ENCODE results near the gene TMUB1. TPM values are rescaled to one million over a fixed set of nuclear protein-coding genes. Genes with fewer than 3 reads are reported as not detected.
A peak's percentile ranks its signal among the peaks of the same experiment; 100 is the strongest.

TMUB1 gene
- total and polyA plus RNA-seq, 11 donors = 21.8 to 82.6 (median 37.9) TPM

- Histone ChIP-seq H3K27me3 (no peaks in the 10 kb centered on the region), H3K4me3 (no peak overlapping the region), H3K4me1 (peaks cover 0 to 32% (median 9%) of the 10 kb centered on the region in 12 donors), H3K9me3 (no peaks in the 10 kb centered on the region), H3K27ac (no peak overlapping the region), H3K36me3 (peaks cover 0 to 76% (median 47%) of the 10 kb centered on the region in 9 donors)
- WGBS, 4 donors = 88 to 92% (median 90%) methylated on average over 50 of the region's 50 CpGs
- TF ChIP-seq, protein P1, sequence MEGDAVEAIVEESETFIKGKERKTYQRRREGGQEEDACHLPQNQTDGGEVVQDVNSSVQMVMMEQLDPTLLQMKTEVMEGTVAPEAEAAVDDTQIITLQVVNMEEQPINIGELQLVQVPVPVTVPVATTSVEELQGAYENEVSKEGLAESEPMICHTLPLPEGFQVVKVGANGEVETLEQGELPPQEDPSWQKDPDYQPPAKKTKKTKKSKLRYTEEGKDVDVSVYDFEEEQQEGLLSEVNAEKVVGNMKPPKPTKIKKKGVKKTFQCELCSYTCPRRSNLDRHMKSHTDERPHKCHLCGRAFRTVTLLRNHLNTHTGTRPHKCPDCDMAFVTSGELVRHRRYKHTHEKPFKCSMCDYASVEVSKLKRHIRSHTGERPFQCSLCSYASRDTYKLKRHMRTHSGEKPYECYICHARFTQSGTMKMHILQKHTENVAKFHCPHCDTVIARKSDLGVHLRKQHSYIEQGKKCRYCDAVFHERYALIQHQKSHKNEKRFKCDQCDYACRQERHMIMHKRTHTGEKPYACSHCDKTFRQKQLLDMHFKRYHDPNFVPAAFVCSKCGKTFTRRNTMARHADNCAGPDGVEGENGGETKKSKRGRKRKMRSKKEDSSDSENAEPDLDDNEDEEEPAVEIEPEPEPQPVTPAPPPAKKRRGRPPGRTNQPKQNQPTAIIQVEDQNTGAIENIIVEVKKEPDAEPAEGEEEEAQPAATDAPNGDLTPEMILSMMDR (IDR thresholded peaks at IDR 0.05) = no peak
- ATAC-seq = no peak
- DNase-seq = no peak
- intact Hi-C loops (cut with DNase I) = loop anchor here in 9 of 10 donors (2.0 to 10.0 kb wide), 6 partner anchors 119 to 184 kb away; partner anchors contain the start of gene SMARCD3 (in 7 of the 9)
Observed at GRCh38 chr7:151123158-151123821, 40.0 kb upstream of the TMUB1 start.

DNA sequence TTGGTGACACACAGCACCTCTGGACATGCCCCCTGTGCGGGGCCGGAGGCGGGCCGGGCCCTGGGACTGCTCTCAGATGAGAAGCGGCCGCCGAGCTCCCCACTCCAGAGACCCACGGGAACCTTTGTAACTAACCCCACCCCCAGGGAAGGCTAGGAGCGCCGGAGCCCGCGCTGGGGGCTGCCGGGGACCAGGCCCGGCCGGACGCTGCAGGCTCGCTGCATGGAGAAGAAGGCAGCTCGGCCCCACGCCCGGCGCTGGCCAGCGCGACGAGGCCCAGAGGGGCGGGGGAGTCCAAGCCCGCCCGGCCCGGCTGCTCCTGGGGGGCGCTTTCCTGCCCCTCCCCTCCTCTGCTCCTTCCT, 39.5 kb upstream of the TMUB1 start:
- intact Hi-C loops (cut with DNase I) = loop anchor here in 9 of 10 donors (2.0 to 10.0 kb wide), 6 partner anchors 120 to 185 kb away; partner anchors contain the start of gene SMARCD3 (in 7 of the 9)
- ATAC-seq (no peak), DNase-seq (no peak)
- peaks cover 0 to 32% (median 9%) of the 10 kb centered on the region in 12 donors for H3K4me1 ChIP-seq
- TF ChIP-seq, protein P1 (IDR thresholded peaks at IDR 0.05) = no peak
- TF ChIP-seq POLR2A (IDR thresholded peaks at IDR 0.05) = no peak
- no peak overlapping the region for H3K27ac ChIP-seq
- no peak overlapping the region for H3K4me3 ChIP-seq
- H3K36me3 ChIP-seq = peaks cover 0 to 76% (median 52%) of the 10 kb centered on the region in 9 donors
- no peaks in the 10 kb centered on the region for H3K9me3 ChIP-seq
- no peaks in the 10 kb centered on the region for H3K27me3 ChIP-seq
- WGBS, 4 donors = 88 to 95% (median 91%) methylated on average over 25 to 29 of the region's 29 CpGs

DNA sequence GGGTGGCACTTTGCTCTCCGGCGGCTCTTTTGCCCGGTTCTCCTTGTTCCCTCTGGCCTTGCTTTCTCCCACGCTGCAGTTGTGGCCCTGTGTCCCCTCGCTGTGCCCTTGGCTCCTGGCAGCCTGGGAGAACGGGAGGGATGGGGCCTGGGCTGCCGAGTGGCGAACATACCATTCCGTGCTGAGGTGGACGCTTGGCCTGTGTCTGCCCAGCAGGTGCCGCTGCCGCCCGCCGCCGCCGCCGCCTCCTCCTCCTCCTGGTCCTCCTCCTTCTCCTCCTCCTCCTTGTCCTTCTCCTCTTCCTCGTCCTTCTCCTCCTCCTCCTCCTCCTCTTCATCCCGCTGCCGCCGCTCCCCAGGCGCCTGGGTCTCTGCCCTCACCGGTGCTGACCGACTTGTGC, 39.0 kb upstream of the TMUB1 start:
- Histone ChIP-seq H3K9me3 (no peaks in the 10 kb centered on the region), H3K27ac (no peak overlapping the region), H3K27me3 (no peaks in the 10 kb centered on the region), H3K36me3 (peaks cover 0 to 75% (median 54%) of the 10 kb centered on the region in 9 donors), H3K4me1 (peaks cover 0 to 32% (median 9%) of the 10 kb centered on the region in 12 donors), H3K4me3 (no peak overlapping the region)
- intact Hi-C loops (cut with DNase I) = loop anchor here in 9 of 10 donors (2.0 to 10.0 kb wide), 6 partner anchors 120 to 185 kb away; partner anchors contain the start of gene SMARCD3 (in 7 of the 9)
- ATAC-seq (peak in 3 of 4 donors; percentile 16 to 48 (median 26)), DNase-seq (no peak)
- 75 to 88% (median 85%) methylated on average over 24 of the region's 24 CpGs for WGBS, 4 donors
- TF ChIP-seq POLR2A (IDR thresholded peaks at IDR 0.05) = no peak
- TF ChIP-seq, protein P1 (IDR thresholded peaks at IDR 0.05) = peak in 6 of 12 donors; percentile 7 to 28 (median 13)

GRCh38 chr7:151121380-151122170, 38.3 kb upstream of the TMUB1 start:
- WGBS, 4 donors = 83 to 84% (median 83%) methylated on average over 28 to 30 of the region's 30 CpGs
- no peak for ATAC-seq
- Histone ChIP-seq H3K36me3 (peaks cover 0 to 73% (median 54%) of the 10 kb centered on the region in 9 donors), H3K9me3 (no peaks in the 10 kb centered on the region), H3K27ac (no peak overlapping the region), H3K4me3 (no peak overlapping the region), H3K4me1 (peaks cover 0 to 30% (median 9%) of the 10 kb centered on the region in 12 donors), H3K27me3 (no peaks in the 10 kb centered on the region)
- no peak for TF ChIP-seq POLR2A (IDR thresholded peaks at IDR 0.05)
- TF ChIP-seq, protein P1 (IDR thresholded peaks at IDR 0.05) = no peak
- intact Hi-C loops (cut with DNase I) = loop anchor here in 9 of 10 donors (2.0 to 10.0 kb wide), 6 partner anchors 121 to 186 kb away; partner anchors contain the start of gene SMARCD3 (in 7 of the 9)
- no peak for DNase-seq

Measured in heart left ventricle (tissue), 16 donors.